GM23338 (cell line): ENCODE results near the gene PDIA3. TPM values are rescaled to one million over a fixed set of nuclear protein-coding genes. Genes with fewer than 3 reads are reported as not detected.
"Not testable (repeated sequence)": the region's sequence is repeated elsewhere in the genome, so short reads cannot be mapped to it uniquely, and the experiment has no call there.

Experiments used
- ATAC-seq: fragments of 200-7000 bp; cut with Tn5 transposase; 3 replicates; pipeline ENCODE4 v1.9.1; 2020
- DNase-seq: peaks from one replicate; pipeline ENCODE4 v3.0.0-alpha.2; 2015; ENCODE audit warnings: low spot score
- H2AFZ ChIP-seq: fragments of 200-600 bp; sonication (generic); 2 replicates; pipeline ENCODE4 v1.8.0; 2016; ENCODE audit warnings: antibody characterized with exemption, mild to moderate bottlenecking, moderate library complexity
- H3F3A ChIP-seq: fragments of 200-600 bp; sonication (generic); replicated peaks from 2 replicates; pipeline ENCODE4 v1.8.0; 2017; ENCODE audit warnings: antibody characterized with exemption, mixed run types, low read depth
- H3K27ac ChIP-seq: fragments of 200-600 bp; sonication (generic); 2 replicates; pipeline ENCODE4 v1.6.1; 2016; ENCODE audit warnings: low read depth
- H3K27me3 ChIP-seq: fragments of 200-600 bp; sonication (generic); 2 replicates; pipeline ENCODE4 v1.8.0; 2016; ENCODE audit warnings: mild to moderate bottlenecking, mixed run types, moderate library complexity; ENCODE audit not compliant: insufficient read depth
- H3K36me3 ChIP-seq: fragments of 200-600 bp; sonication (generic); 2 replicates; pipeline ENCODE4 v1.8.0; 2016; ENCODE audit warnings: mild to moderate bottlenecking; ENCODE audit not compliant: insufficient read depth
- H3K4me1 ChIP-seq: fragments of 200-600 bp; sonication (generic); 2 replicates; pipeline ENCODE4 v1.8.0; 2016; ENCODE audit warnings: mild to moderate bottlenecking, moderate library complexity; ENCODE audit not compliant: insufficient read depth
- H3K4me2 ChIP-seq: fragments of 200-600 bp; sonication (generic); 2 replicates; pipeline ENCODE4 v1.7.1; 2017; ENCODE audit warnings: mixed run types
- H3K4me3 ChIP-seq: fragments of 200-600 bp; sonication (generic); 2 replicates; pipeline ENCODE4 v1.6.1; 2016; ENCODE audit warnings: mixed run types
- H3K79me2 ChIP-seq: fragments of 200-600 bp; sonication (generic); replicated peaks from 2 replicates; pipeline ENCODE4 v1.8.0; 2017; ENCODE audit warnings: mild to moderate bottlenecking; ENCODE audit not compliant: insufficient read depth
- H3K9me2 ChIP-seq: fragments of 200-600 bp; sonication (generic); 2 replicates; pipeline ENCODE4 v1.8.0; 2017; ENCODE audit not compliant: insufficient read depth
- H4K20me1 ChIP-seq: fragments of 200-600 bp; sonication (generic); replicated peaks from 2 replicates; pipeline ENCODE4 v1.8.0; 2017; ENCODE audit warnings: mild to moderate bottlenecking; ENCODE audit not compliant: insufficient read depth
- H3K27ac Mint-ChIP-seq: 2 replicates; pipeline ENCODE4 v1.8.0; 2020; ENCODE audit warnings: inconsistent platforms, mild to moderate bottlenecking, moderate library complexity, mixed read lengths
- H3K27me3 Mint-ChIP-seq: 3 replicates; pipeline ENCODE4 v1.8.0; 2022; ENCODE audit warnings: low read depth, mild to moderate bottlenecking, moderate library complexity, mixed read lengths, inconsistent platforms; ENCODE audit not compliant: insufficient read depth, poor library complexity
- H3K36me3 Mint-ChIP-seq: 3 replicates; pipeline ENCODE4 v1.8.0; 2021; ENCODE audit warnings: low read depth, mild to moderate bottlenecking, inconsistent platforms, moderate library complexity, mixed read lengths
- H3K4me1 Mint-ChIP-seq: 3 replicates; pipeline ENCODE4 v1.8.0; 2020; ENCODE audit warnings: mild to moderate bottlenecking, inconsistent platforms, mixed read lengths
- H3K4me3 Mint-ChIP-seq: 3 replicates; pipeline ENCODE4 v1.8.0; 2021; ENCODE audit warnings: moderate library complexity, mild to moderate bottlenecking, inconsistent platforms, mixed read lengths
- H3K9me3 Mint-ChIP-seq: 3 replicates; pipeline ENCODE4 v1.8.0; 2020; ENCODE audit warnings: moderate library complexity, mild to moderate bottlenecking, inconsistent platforms, mixed read lengths
- EZH2 ChIP-seq: fragments of 200-600 bp; sonication (generic); IDR thresholded peaks from one replicate; pipeline ENCODE4 v1.8.0; 2017; ENCODE audit warnings: antibody characterized with exemption, mild to moderate bottlenecking, low read depth; ENCODE audit not compliant: unreplicated experiment
- EZH2phosphoT487 ChIP-seq: fragments of 200-600 bp; sonication (generic); IDR thresholded peaks from one replicate; pipeline ENCODE4 v1.8.1; 2018; ENCODE audit warnings: antibody characterized with exemption; ENCODE audit not compliant: unreplicated experiment
- microRNA counts: library from miRNA; unstranded; fragments of <30 nt; microRNA quantifications from one replicate; lab custom pipeline; 2017
- microRNA-seq: library from miRNA; unstranded; fragments of <30 nt; microRNA quantifications from one replicate; pipeline ENCODE4, GENCODE V29; 2017
- polyA plus RNA-seq: library from polyadenylated mRNA; unstranded; fragments of >200 nt; fragmentation: Nextera tagmentation; extraction: Ambion mirVana; gene quantifications from 2 replicates; pipeline ENCODE4 v1.2.1, GENCODE V29; 2016
- small RNA-seq: library from RNA; depleted of rRNA; stranded (forward); fragments of <200 nt; gene quantifications from one replicate; pipeline ENCODE3, GENCODE V24; 2014; ENCODE audit warnings: low replicate concordance
- total RNA-seq: library from RNA; depleted of rRNA; stranded (reverse); fragments of >200 nt; shearing (Covaris generic); gene quantifications from 2 replicates; pipeline ENCODE4 v1.2.3, GENCODE V29; 2014; rRNA removed
- TF ChIP-seq, protein P1 (sequence below): fragments of 250-450 bp; sonication (Bioruptor Pico); IDR thresholded peaks from 2 replicates; pipeline ENCODE4 v1.5.0; 2020; ENCODE audit warnings: mild to moderate bottlenecking, moderate library complexity

The PDIA3 gene
- total and polyA plus RNA-seq, 2 experiments from 2014 or later: 363 to 631 TPM

DNA sequence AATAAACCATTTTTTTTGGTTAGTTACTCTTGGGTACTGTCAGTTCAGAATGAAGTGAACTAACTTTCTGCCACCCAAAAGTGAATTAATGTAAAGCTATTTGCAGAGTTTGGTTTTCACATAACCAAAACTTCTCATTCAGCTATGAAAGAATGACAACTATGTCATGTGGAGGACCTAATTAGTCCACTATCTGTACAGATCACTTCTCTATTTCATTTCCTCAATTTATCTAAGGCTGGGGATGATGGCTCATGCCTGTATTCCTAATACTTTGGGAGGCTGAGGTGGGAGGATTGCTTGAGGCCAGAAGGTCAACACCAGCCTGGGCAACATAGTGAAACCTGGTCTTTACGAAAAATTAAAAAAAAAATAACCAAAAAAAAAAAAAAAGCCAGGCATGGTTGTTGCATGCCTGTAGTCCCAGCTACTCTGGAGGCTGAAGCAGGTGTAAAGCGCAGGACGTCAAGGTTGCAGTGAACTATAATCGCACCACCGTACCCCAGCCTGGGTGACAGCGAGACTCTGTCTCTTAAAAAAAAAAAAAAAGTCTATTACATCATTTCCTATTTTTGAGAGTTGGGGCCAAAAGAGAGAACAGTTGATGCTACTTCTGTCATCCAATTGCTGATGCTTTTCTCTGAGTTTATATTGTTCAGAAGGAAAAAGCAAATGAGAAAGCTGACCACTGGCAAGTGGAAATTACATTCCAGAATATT lies 62.9 kb downstream of the PDIA3 start (continued):
- TF ChIP-seq, protein P1, sequence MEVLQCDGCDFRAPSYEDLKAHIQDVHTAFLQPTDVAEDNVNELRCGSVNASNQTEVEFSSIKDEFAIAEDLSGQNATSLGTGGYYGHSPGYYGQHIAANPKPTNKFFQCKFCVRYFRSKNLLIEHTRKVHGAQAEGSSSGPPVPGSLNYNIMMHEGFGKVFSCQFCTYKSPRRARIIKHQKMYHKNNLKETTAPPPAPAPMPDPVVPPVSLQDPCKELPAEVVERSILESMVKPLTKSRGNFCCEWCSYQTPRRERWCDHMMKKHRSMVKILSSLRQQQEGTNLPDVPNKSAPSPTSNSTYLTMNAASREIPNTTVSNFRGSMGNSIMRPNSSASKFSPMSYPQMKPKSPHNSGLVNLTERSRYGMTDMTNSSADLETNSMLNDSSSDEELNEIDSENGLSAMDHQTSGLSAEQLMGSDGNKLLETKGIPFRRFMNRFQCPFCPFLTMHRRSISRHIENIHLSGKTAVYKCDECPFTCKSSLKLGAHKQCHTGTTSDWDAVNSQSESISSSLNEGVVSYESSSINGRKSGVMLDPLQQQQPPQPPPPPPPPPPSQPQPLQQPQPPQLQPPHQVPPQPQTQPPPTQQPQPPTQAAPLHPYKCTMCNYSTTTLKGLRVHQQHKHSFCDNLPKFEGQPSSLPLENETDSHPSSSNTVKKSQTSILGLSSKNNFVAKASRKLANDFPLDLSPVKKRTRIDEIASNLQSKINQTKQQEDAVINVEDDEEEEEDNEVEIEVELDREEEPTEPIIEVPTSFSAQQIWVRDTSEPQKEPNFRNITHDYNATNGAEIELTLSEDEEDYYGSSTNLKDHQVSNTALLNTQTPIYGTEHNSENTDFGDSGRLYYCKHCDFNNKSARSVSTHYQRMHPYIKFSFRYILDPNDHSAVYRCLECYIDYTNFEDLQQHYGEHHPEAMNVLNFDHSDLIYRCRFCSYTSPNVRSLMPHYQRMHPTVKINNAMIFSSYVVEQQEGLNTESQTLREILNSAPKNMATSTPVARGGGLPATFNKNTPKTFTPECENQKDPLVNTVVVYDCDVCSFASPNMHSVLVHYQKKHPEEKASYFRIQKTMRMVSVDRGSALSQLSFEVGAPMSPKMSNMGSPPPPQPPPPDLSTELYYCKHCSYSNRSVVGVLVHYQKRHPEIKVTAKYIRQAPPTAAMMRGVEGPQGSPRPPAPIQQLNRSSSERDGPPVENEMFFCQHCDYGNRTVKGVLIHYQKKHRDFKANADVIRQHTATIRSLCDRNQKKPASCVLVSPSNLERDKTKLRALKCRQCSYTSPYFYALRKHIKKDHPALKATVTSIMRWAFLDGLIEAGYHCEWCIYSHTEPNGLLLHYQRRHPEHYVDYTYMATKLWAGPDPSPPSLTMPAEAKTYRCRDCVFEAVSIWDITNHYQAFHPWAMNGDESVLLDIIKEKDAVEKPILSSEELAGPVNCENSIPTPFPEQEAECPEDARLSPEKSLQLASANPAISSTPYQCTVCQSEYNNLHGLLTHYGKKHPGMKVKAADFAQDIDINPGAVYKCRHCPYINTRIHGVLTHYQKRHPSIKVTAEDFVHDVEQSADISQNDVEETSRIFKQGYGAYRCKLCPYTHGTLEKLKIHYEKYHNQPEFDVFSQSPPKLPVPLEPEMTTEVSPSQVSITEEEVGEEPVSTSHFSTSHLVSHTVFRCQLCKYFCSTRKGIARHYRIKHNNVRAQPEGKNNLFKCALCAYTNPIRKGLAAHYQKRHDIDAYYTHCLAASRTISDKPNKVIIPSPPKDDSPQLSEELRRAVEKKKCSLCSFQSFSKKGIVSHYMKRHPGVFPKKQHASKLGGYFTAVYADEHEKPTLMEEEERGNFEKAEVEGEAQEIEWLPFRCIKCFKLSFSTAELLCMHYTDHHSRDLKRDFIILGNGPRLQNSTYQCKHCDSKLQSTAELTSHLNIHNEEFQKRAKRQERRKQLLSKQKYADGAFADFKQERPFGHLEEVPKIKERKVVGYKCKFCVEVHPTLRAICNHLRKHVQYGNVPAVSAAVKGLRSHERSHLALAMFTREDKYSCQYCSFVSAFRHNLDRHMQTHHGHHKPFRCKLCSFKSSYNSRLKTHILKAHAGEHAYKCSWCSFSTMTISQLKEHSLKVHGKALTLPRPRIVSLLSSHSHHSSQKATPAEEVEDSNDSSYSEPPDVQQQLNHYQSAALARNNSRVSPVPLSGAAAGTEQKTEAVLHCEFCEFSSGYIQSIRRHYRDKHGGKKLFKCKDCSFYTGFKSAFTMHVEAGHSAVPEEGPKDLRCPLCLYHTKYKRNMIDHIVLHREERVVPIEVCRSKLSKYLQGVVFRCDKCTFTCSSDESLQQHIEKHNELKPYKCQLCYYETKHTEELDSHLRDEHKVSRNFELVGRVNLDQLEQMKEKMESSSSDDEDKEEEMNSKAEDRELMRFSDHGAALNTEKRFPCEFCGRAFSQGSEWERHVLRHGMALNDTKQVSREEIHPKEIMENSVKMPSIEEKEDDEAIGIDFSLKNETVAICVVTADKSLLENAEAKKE: no peak

DNA sequence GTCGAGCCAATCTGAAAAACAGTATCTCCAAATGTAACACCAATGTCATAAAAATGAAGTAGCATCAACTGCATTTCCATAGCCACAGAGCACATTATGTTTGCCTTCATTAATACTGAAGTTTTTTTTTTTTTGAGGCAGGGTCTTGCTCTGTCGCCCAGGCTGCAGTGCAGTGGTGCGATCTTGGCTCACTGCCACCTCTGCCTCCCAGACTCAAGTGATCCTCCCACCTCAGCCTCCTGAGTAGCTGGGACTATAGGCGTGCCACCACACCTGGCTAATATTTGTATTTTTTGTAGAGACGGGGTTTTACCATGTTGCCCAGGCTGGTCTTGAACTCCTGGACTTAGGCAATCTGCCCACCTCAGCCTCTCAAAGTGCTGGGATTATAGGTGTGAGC lies 68.8 kb downstream of the PDIA3 start:
- not testable (repeated sequence) for H3K4me2 ChIP-seq, H3K27ac Mint-ChIP-seq, H3K27me3 ChIP-seq, H3K4me1 Mint-ChIP-seq, H3K9me3 Mint-ChIP-seq, H3K4me3 Mint-ChIP-seq, DNase-seq, H4K20me1 ChIP-seq, H2AFZ ChIP-seq, H3F3A ChIP-seq, H3K4me3 ChIP-seq, H3K4me1 ChIP-seq, ATAC-seq, H3K27ac ChIP-seq, H3K9me2 ChIP-seq, H3K27me3 Mint-ChIP-seq
- peaks cover 67% of the 10 kb centered on the region for H3K36me3 Mint-ChIP-seq
- H3K79me2 ChIP-seq: peaks cover 22% of the 10 kb centered on the region
- peaks cover 52% of the 10 kb centered on the region for H3K36me3 ChIP-seq

DNA sequence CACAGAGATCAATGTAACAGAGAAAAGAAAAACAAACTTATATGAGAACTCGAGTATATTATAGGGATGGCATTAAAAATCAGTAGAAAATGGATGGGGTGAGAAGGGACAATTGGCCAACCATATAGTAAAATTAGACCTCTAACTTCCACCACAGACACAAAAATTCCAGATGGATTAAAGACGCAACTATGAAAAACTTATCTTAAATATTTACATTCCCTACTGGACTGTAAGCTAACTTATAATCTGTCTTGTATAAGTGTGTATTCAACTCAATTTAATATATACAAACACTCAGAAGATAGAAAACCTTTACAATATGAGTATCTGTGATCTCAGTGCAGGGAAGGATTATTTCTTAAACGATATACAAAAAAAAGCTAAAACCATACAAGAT lies 75.3 kb downstream of the PDIA3 start:
- H3K4me1 ChIP-seq: no peaks in the 10 kb centered on the region
- H3K4me3 ChIP-seq: no peak overlapping the region
- H2AFZ ChIP-seq: no peak overlapping the region
- H3F3A ChIP-seq: peaks cover 6% of the 10 kb centered on the region
- no peak overlapping the region for H3K4me3 Mint-ChIP-seq
- H3K36me3 Mint-ChIP-seq: peaks cover 37% of the 10 kb centered on the region; the same call in 2 of the 3 replicates
- H3K27me3 ChIP-seq: peaks cover 15% of the 10 kb centered on the region
- ATAC-seq (no peak), DNase-seq (no peak)
- H3K36me3 ChIP-seq: peaks cover 12% of the 10 kb centered on the region
- TF ChIP-seq EZH2phosphoT487: no peak
- no peak for TF ChIP-seq EZH2
- H4K20me1 ChIP-seq: peaks cover 18% of the 10 kb centered on the region
- H3K79me2 ChIP-seq: peaks cover 64% of the 10 kb centered on the region
- no peak overlapping the region for H3K27ac Mint-ChIP-seq
- peaks cover 12% of the 10 kb centered on the region for H3K9me2 ChIP-seq
- H3K27me3 Mint-ChIP-seq: peaks cover 23% of the 10 kb centered on the region
- H3K27ac ChIP-seq: no peak overlapping the region
- H3K9me3 Mint-ChIP-seq: peaks cover 22% of the 10 kb centered on the region
- 0 out of 3 replicates have a peak, but pooled peaks cover 2% of the 10 kb centered on the region for H3K4me1 Mint-ChIP-seq
- H3K4me2 ChIP-seq: no peak overlapping the region

MicroRNAs encoded within 50 kb of the gene (microRNA counts, 767-probe panel; counts per million panel counts)
- not detected for microRNA hsa-miR-1282 (lab: Ali Mortazavi, UCI)

Small RNA genes lying within 50 kb of the gene (microRNA-seq; reads per million reads assigned to microRNA genes)
- not detected for gene MIR1282

Small RNA genes lying within 50 kb of the gene (small RNA-seq; reads per million reads assigned to genes)
- gene MIR1282 (not detected), gene RNU6-353P (not detected), gene RNU6-354P (not detected)

Other genes starting within 250 kb of the PDIA3 start
- gene MAP1A, start 228.8 kb upstream of the PDIA3 start, total RNA-seq: 2.0 and 2.3 TPM in 2 replicates
- 0.81 and 0.85 TPM in 2 replicates for gene MAP1A, start 228.8 kb upstream of the PDIA3 start, polyA plus RNA-seq
- gene PPIP5K1, start 156.2 kb upstream of the PDIA3 start, total RNA-seq: 21.7 and 23.5 TPM in 2 replicates
- 4.5 and 5.8 TPM in 2 replicates for gene PPIP5K1, start 156.2 kb upstream of the PDIA3 start, polyA plus RNA-seq
- gene CKMT1B, start 152.4 kb upstream of the PDIA3 start, total RNA-seq: 28.6 and 31.4 TPM in 2 replicates
- 36.8 and 41.2 TPM in 2 replicates for gene CKMT1B, start 152.4 kb upstream of the PDIA3 start, polyA plus RNA-seq
- gene STRC, start 127.6 kb upstream of the PDIA3 start, total RNA-seq: 0.19 and 0.45 TPM in 2 replicates
- gene STRC, start 127.6 kb upstream of the PDIA3 start, polyA plus RNA-seq: 0.40 TPM in 1 of 2 replicates, not detected in the other
- 1.1 and 4.4 TPM in 2 replicates for gene CATSPER2, start 97.6 kb upstream of the PDIA3 start, total RNA-seq
- 0.92 and 1.1 TPM in 2 replicates for gene CATSPER2, start 97.6 kb upstream of the PDIA3 start, polyA plus RNA-seq
- gene CKMT1A, start 52.6 kb upstream of the PDIA3 start, total RNA-seq: 16.0 and 27.3 TPM in 2 replicates
- 30.9 and 31.1 TPM in 2 replicates for gene CKMT1A, start 52.6 kb upstream of the PDIA3 start, polyA plus RNA-seq
- gene ELL3, start 30.5 kb downstream of the PDIA3 start, total RNA-seq: 13.6 and 19.2 TPM in 2 replicates
- 12.0 and 14.2 TPM in 2 replicates for gene ELL3, start 30.5 kb downstream of the PDIA3 start, polyA plus RNA-seq
- 459 and 460 TPM in 2 replicates for gene SERF2, start 45.9 kb downstream of the PDIA3 start, total RNA-seq
- gene SERF2, start 45.9 kb downstream of the PDIA3 start, polyA plus RNA-seq: 2,602 and 2,869 TPM in 2 replicates
- not detected in 2 replicates for gene SERINC4, start 53.8 kb downstream of the PDIA3 start, total RNA-seq
- not detected in 2 replicates for gene SERINC4, start 53.8 kb downstream of the PDIA3 start, polyA plus RNA-seq
- gene HYPK, start 54.2 kb downstream of the PDIA3 start, total RNA-seq: 7.2 and 9.4 TPM in 2 replicates
- 39.6 and 40.1 TPM in 2 replicates for gene HYPK, start 54.2 kb downstream of the PDIA3 start, polyA plus RNA-seq
- gene MFAP1, start 78.3 kb downstream of the PDIA3 start, total RNA-seq: 18.4 and 24.5 TPM in 2 replicates
- gene MFAP1, start 78.3 kb downstream of the PDIA3 start, polyA plus RNA-seq: 33.6 and 34.9 TPM in 2 replicates
- gene WDR76, start 80.6 kb downstream of the PDIA3 start, total RNA-seq: 14.6 and 17.8 TPM in 2 replicates
- 8.5 and 9.7 TPM in 2 replicates for gene WDR76, start 80.6 kb downstream of the PDIA3 start, polyA plus RNA-seq